ENCODE results near the gene AUTS2.

AUTS2 gene

GRCh38 chr7:69939317-69939716, 341.0 kb downstream of the AUTS2 start:
- no peak for DNase-seq (ENCODE audit: low read depth)

- DNase-seq (ENCODE audit: low read depth) = no peak
Measured at GRCh38 chr7:69941077-69941651, 342.9 kb downstream of the AUTS2 start.

- no peak for DNase-seq (ENCODE audit: low read depth)
Measured at GRCh38 chr7:69942573-69942972, 344.3 kb downstream of the AUTS2 start.

- DNase-seq (ENCODE audit: low read depth) = no peak
Measured at GRCh38 chr7:69946901-69947300, 348.6 kb downstream of the AUTS2 start.

GRCh38 chr7:69947998-69948397, 349.7 kb downstream of the AUTS2 start:
- DNase-seq (ENCODE audit: low read depth) = no peak

- DNase-seq (ENCODE audit: low read depth) = no peak
Measured at GRCh38 chr7:69949122-69949521, 350.8 kb downstream of the AUTS2 start.

- DNase-seq (ENCODE audit: low read depth) = no peak
Measured at GRCh38 chr7:69951458-69951857, 353.2 kb downstream of the AUTS2 start.

- no peak for DNase-seq (ENCODE audit: low read depth)
Measured at GRCh38 chr7:69953136-69954067, 355.1 kb downstream of the AUTS2 start.

- no peak for DNase-seq (ENCODE audit: low read depth)
Measured at GRCh38 chr7:69956541-69956940, 358.3 kb downstream of the AUTS2 start.

GRCh38 chr7:69957661-69958060, 359.4 kb downstream of the AUTS2 start:
- no peak for DNase-seq (ENCODE audit: low read depth)

GRCh38 chr7:69959789-69960499, 361.7 kb downstream of the AUTS2 start:
- DNase-seq (ENCODE audit: low read depth) = no peak

- no peak for DNase-seq (ENCODE audit: low read depth)
Measured at GRCh38 chr7:69961436-69961835, 363.2 kb downstream of the AUTS2 start.

- DNase-seq (ENCODE audit: low read depth) = no peak
Measured at GRCh38 chr7:69962186-69963065, 364.2 kb downstream of the AUTS2 start.

- no peak for DNase-seq (ENCODE audit: low read depth)
Measured at GRCh38 chr7:69963393-69963792, 365.1 kb downstream of the AUTS2 start.

GRCh38 chr7:69966766-69967591, 368.7 kb downstream of the AUTS2 start:
- no peak for DNase-seq (ENCODE audit: low read depth)

- DNase-seq (ENCODE audit: low read depth) = no peak
Measured at GRCh38 chr7:69967689-69968450, 369.6 kb downstream of the AUTS2 start.

- DNase-seq (ENCODE audit: low read depth) = no peak
Measured at GRCh38 chr7:69968969-69969556, 370.8 kb downstream of the AUTS2 start.

- no peak for DNase-seq (ENCODE audit: low read depth)
Measured at GRCh38 chr7:69981646-69982045, 383.4 kb downstream of the AUTS2 start.

- no peak for DNase-seq (ENCODE audit: low read depth)
Measured at GRCh38 chr7:69982197-69982596, 383.9 kb downstream of the AUTS2 start.

- no peak for DNase-seq (ENCODE audit: low read depth)
Measured at GRCh38 chr7:69989551-69989950, 391.3 kb downstream of the AUTS2 start.

All from HS-5 (cell line).